HepG2 (cell line): Measurements from ENCODE around the gene WNT4. TPM values are rescaled to one million over a fixed set of nuclear protein-coding genes. Genes with fewer than 3 reads are reported as not detected.

ENCODE experiments used
- ATAC-seq: fragments of 200-7000 bp; cut with Tn5 transposase; 3 replicates; pipeline ENCODE4 v1.9.1; 2020; ENCODE audit warnings: mild to moderate bottlenecking, moderate library complexity
- BruUV-seq: library from RNA; stranded (reverse); fragments of 400-500 nt; replicated peaks from 2 replicates; lab custom pipeline; 2021; lab: Mats Ljungman, UMichigan
- CTCF ChIA-PET: fragments of 300-600 bp; formaldehyde crosslinking; extraction: SDS; loops from one replicate; lab custom pipeline; 2021; ENCODE audit warnings: low total read pairs, inconsistent platforms, low intra/inter-chr PET ratio; lab: Yijun Ruan, JAX
- POLR2A ChIA-PET: fragments of 350-600 bp; sonication (Branson Sonifier 250); formaldehyde crosslinking; loops from one replicate; lab custom pipeline; 2020; ENCODE audit warnings: antibody characterized with exemption, inconsistent platforms; lab: Yijun Ruan, JAX
- DNase-seq: peaks from one replicate; pipeline ENCODE4 v3.0.0-alpha.2; 2015; ENCODE audit warnings: low spot score
- FAIRE-seq: peaks from 3 replicates; lab custom pipeline; 2011; peaks lifted over from hg19 to GRCh38; lab: Jason Lieb, UNC
- H2AFZ ChIP-seq: one replicate; pipeline ENCODE4 v1.6.1; 2011; ENCODE audit warnings: low read length, inconsistent platforms
- H3K27ac ChIP-seq: fragments of 300-600 bp; 3 replicates; pipeline ENCODE4 v1.8.0; 2011; ENCODE audit warnings: mixed run types, mild to moderate bottlenecking, mixed read lengths, low read length, inconsistent platforms; ENCODE audit not compliant: insufficient read depth; ENCODE audit errors: extremely low read length
- H3K27me3 ChIP-seq, 2 experiments: fragments of 200-600 bp in 1 of 2; 2 replicates in 1 of 2; 3 replicates in 1 of 2; pipeline versions ENCODE4 v1.6.0 to v1.8.0; 2011; ENCODE audit warnings: low read length in 2 of 2, mild to moderate bottlenecking in 2 of 2, moderate library complexity in 2 of 2, inconsistent platforms in 1 of 2; ENCODE audit not compliant: insufficient read depth in 2 of 2, control insufficient read depth in 1 of 2
- H3K36me3 ChIP-seq, 2 experiments: fragments of 200-600 bp in 1 of 2; replicated peaks in 1 of 2; 2 replicates in 1 of 2; 3 replicates in 1 of 2; pipeline versions ENCODE4 v1.5.1 to v1.8.0; 2011; ENCODE audit warnings: low read length in 2 of 2, inconsistent platforms in 1 of 2; ENCODE audit not compliant: insufficient read depth in 2 of 2, control insufficient read depth in 1 of 2
- H3K4me1 ChIP-seq: 2 replicates; pipeline ENCODE4 v1.5.1; 2012; ENCODE audit warnings: low read length, inconsistent platforms; ENCODE audit not compliant: insufficient read depth
- H3K4me2 ChIP-seq: 2 replicates; pipeline ENCODE4 v1.6.0; 2011; ENCODE audit warnings: low read depth, low read length, inconsistent platforms
- H3K4me3 ChIP-seq, 3 experiments: fragments of 200-600 bp in 1 of 3; sonication (generic), shearing (Covaris generic) in 1 of 3; replicated peaks in 1 of 3; 2 replicates each; pipeline ENCODE4 v1.5.1; 2011 to 2016; ENCODE audit warnings: low read length in 3 of 3, inconsistent platforms in 2 of 3, low read depth in 2 of 3, mild to moderate bottlenecking in 2 of 3, control low read depth in 1 of 3, mixed read lengths in 1 of 3; ENCODE audit not compliant: insufficient read depth in 1 of 3
- H3K79me2 ChIP-seq: one replicate; pipeline ENCODE4 v1.6.1; 2011; ENCODE audit warnings: low read length, inconsistent platforms; ENCODE audit not compliant: insufficient read depth
- H3K9ac ChIP-seq: 2 replicates; pipeline ENCODE4 v1.6.0; 2011; ENCODE audit warnings: mild to moderate bottlenecking, low read depth, low read length, inconsistent platforms; ENCODE audit not compliant: insufficient read depth
- H3K9me3 ChIP-seq: 2 replicates; pipeline ENCODE4 v1.5.1; 2012; ENCODE audit warnings: mild to moderate bottlenecking, low read length
- H4K20me1 ChIP-seq: 2 replicates; pipeline ENCODE4 v1.6.0; 2011; ENCODE audit warnings: inconsistent platforms, mild to moderate bottlenecking, low read length, moderate library complexity; ENCODE audit not compliant: insufficient read depth
- ARID4A ChIP-seq: sonication (generic); formaldehyde crosslinking; IDR thresholded peaks from 2 replicates; pipeline ENCODE4 v1.5.0; 2020; ENCODE audit warnings: mild to moderate bottlenecking, missing genetic modification reagents, borderline replicate concordance
- ATF7-NPFF ChIP-seq: sonication (generic); formaldehyde crosslinking; IDR thresholded peaks from 2 replicates; pipeline ENCODE4 v1.8.1; 2023; ENCODE audit warnings: mild to moderate bottlenecking, low read depth, missing genetic modification reagents, moderate library complexity
- CENPX ChIP-seq: sonication (generic); formaldehyde crosslinking; IDR thresholded peaks from 2 replicates; pipeline ENCODE4 v1.9.0; 2021; ENCODE audit warnings: mild to moderate bottlenecking, missing genetic modification reagents, moderate library complexity
- FOXA1 ChIP-seq, 2 experiments: fragments of 450-650 bp in 1 of 2; sonication (generic) in 1 of 2; formaldehyde crosslinking in 1 of 2; IDR thresholded peaks; 2 replicates each; pipeline versions ENCODE4 v1.4.0 to v1.6.1; 2016 to 2020; ENCODE audit warnings: missing genetic modification reagents in 1 of 2
- NPAS2 ChIP-seq: sonication (generic); formaldehyde crosslinking; IDR thresholded peaks from 2 replicates; pipeline ENCODE4 v1.8.0; 2022; ENCODE audit warnings: mild to moderate bottlenecking, missing genetic modification reagents, borderline replicate concordance
- PRDM10 ChIP-seq: sonication (generic); formaldehyde crosslinking; IDR thresholded peaks from 2 replicates; pipeline ENCODE4 v1.4.0; 2020; ENCODE audit warnings: low read depth, missing genetic modification reagents
- PRDM15 ChIP-seq: sonication (generic); formaldehyde crosslinking; IDR thresholded peaks from 2 replicates; pipeline ENCODE4 v1.4.0; 2020; ENCODE audit warnings: missing genetic modification reagents
- REL ChIP-seq: sonication (generic); formaldehyde crosslinking; conservative IDR thresholded peaks from 2 replicates; pipeline ENCODE4 v1.8.0; 2022; ENCODE audit warnings: mild to moderate bottlenecking, missing genetic modification reagents, moderate library complexity
- SETDB1 ChIP-seq: sonication (generic); formaldehyde crosslinking; IDR thresholded peaks from 2 replicates; pipeline ENCODE4 v1.5.1; 2020; ENCODE audit warnings: missing genetic modification reagents, mild to moderate bottlenecking, borderline replicate concordance
- SIN3B ChIP-seq: fragments of 150-350 bp; IDR thresholded peaks from 2 replicates; pipeline ENCODE4 v1.6.1; 2014; ENCODE audit warnings: low read length
- ZBTB42 ChIP-seq: sonication (generic); formaldehyde crosslinking; IDR thresholded peaks from 2 replicates; pipeline ENCODE4 v1.5.0; 2020; ENCODE audit warnings: mild to moderate bottlenecking, missing genetic modification reagents
- ZNF776 ChIP-seq: sonication (generic); formaldehyde crosslinking; IDR thresholded peaks from 2 replicates; pipeline ENCODE4 v1.4.0; 2020; ENCODE audit warnings: mild to moderate bottlenecking, missing genetic modification reagents
- WGBS: methylation state at CpG from one replicate; pipeline ENCODE4 v1.1.6; 2017; ENCODE audit warnings: low lambda C conversion rate; 5-methylcytosine and 5-hydroxymethylcytosine counted together
- in situ Hi-C: cut with HindIII; loops from 2 replicates; pipeline ENCODE4 v1.10.0; 2017; ENCODE audit warnings: low pct_unique_long_range_greater_than_20kb; ENCODE audit not compliant: extremely low pct_ligation_motif_present
- intact Hi-C: fragments of 100-400 bp; cut with micrococcal nuclease; formaldehyde crosslinking; loops from one replicate; pipeline ENCODE4 v1.10.0; 2022; ENCODE audit not compliant: unreplicated experiment
- polyA plus RNA-seq, 8 experiments: library from polyadenylated mRNA; depleted of rRNA in 3 of 8; stranded (reverse) in 7 of 8; unstranded in 1 of 8; fragments of >200 nt; fragmentation: Illumina TruSeq in 4 of 8; extraction: Trizol in 4 of 8; gene quantifications; 2 replicates each; pipeline versions ENCODE4 v1.2.1 to v1.2.3, GENCODE V29; 2011 to 2016; ENCODE audit warnings: low read depth in 4 of 8, missing spikeins in 1 of 8, mixed read lengths in 1 of 8; ENCODE audit not compliant: insufficient read depth in 1 of 8
- total RNA-seq, 5 experiments: library from RNA; depleted of rRNA; stranded (reverse); fragments of >200 nt; fragmentation: Illumina TruSeq; extraction: Trizol; gene quantifications; 2 replicates each; pipeline ENCODE4 v1.2.3, GENCODE V29; 2016; ENCODE audit warnings: low read depth in 1 of 5

WNT4 gene
- total and polyA plus RNA-seq, 2 of the 13 experiments (the other 11 are each of a cell fraction or from before 2014, with no cell fraction given), result not detected

GRCh38 chr1:22128392-22128791 lies 14.5 kb downstream of the WNT4 start (continued):
- TF ChIP-seq PRDM10 (no peak), NPAS2 (CRISPR knock-in tag) (no peak), REL (no peak), FOXA1 (IDR thresholded peaks at IDR 0.05) (no peak), FOXA1 (CRISPR knock-in tag; IDR thresholded peaks at IDR 0.05) (no peak)

GRCh38 chr1:22127731-22128130 lies 15.2 kb downstream of the WNT4 start:
- Histone ChIP-seq H3K9ac (no peak overlapping the region), H4K20me1 (no peaks in the 10 kb centered on the region; the same call in 1 of the 2 replicates), H3K36me3 (no peaks in the 10 kb centered on the region), H3K4me3 (no peak overlapping the region), H3K27me3 (peaks cover 0 to 8% of the 10 kb centered on the region in 2 experiments; a peak in 3 of 5 replicates), H3K27ac (no peak overlapping the region), H3K4me1 (no peaks in the 10 kb centered on the region), H2AFZ (no peak overlapping the region), H3K9me3 (no peaks in the 10 kb centered on the region), H3K4me2 (no peak overlapping the region), H3K79me2 (no peaks in the 10 kb centered on the region)
- ChIA-PET CTCF (no interaction called here), POLR2A (no interaction called here)
- FAIRE-seq (no peak), ATAC-seq (no peak), DNase-seq (no peak)
- BruUV-seq, result no TSS peak
- intact Hi-C loops, result no loop called here
- 63% methylated on average over 3 of the region's 3 CpGs for WGBS
- in situ Hi-C loops, result no loop called here
- no peak for TF ChIP-seq ZBTB42
- no peak for TF ChIP-seq PRDM15 (CRISPR knock-in tag)
- no peak for TF ChIP-seq ATF7-NPFF (CRISPR knock-in tag)
- TF ChIP-seq ARID4A (CRISPR knock-in tag), result no peak
- no peak for TF ChIP-seq ZNF776 (CRISPR knock-in tag)
- no peak for TF ChIP-seq SETDB1 (CRISPR knock-in tag)
- TF ChIP-seq SIN3B, result no peak
- no peak for TF ChIP-seq CENPX (CRISPR knock-in tag)
